Myocyte (in vitro differentiated cells): Measurements from ENCODE around the gene ECI2. TPM values are rescaled to one million over a fixed set of nuclear protein-coding genes. Genes with fewer than 3 reads are reported as not detected.

ENCODE experiments used
- total RNA-seq: library from RNA; depleted of rRNA; stranded (reverse); fragments of >200 nt; gene quantifications from 2 replicates; pipeline ENCODE4 v1.2.3, GENCODE V29; 2014

ECI2 gene
- total RNA-seq, 1 donor from 2014 or later: 58.4 TPM

Other genes starting within 250 kb of the ECI2 start
- not detected in 2 replicates for gene FAM217A, start 56.4 kb downstream of the ECI2 start, total RNA-seq